Measurements from ENCODE around the gene HARBI1. TPM values are rescaled to one million over a fixed set of nuclear protein-coding genes. Genes with fewer than 3 reads are reported as not detected.

Gene HARBI1
- total RNA-seq, 4 donors from 2014 or later = 1.2 to 6.9 (median 3.3) TPM

DNA sequence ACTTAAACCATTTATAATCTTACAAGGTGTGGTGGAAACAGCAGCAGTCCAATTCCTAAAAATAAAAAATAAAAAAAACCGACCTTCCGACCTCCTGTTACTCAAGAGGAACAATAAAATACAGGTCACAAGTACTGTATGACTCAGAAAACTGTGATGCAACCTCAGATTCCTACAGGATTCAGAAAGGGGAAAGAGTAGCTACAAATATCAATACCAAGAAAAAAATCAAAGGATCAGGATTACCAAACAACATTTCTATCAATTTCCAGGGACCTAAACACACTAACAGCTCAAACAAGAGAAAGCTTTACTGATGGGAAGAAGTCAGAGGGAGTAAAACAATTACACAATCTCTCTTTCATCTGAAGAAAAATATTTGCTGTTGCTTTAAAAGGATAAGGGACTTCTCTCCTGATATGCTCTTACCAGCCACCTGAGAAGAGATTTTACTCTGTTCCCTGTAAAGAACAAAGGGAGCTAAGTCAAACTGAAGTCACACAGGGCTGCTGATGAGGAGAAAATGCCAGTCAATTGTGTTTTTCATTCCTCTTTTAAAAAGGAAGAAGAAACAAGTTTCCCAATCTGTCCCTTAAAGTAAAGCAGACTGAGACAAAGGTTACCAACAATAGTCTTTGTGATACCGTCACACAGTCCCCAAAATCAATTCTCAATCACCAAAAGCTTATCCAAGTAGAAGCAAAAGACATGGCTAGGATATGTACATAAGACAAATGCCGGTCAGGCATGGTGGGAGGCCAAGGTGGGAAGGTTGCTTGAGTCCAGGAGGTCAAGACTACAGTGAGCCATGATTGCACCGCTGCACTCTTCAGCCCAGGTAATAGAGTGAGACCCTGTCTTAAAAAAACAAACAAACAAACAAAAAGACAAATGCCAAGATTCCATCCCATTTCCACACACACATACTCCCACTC is 62.5 kb downstream of the HARBI1 start:
- intact Hi-C loops (cut with DNase I; ENCODE audit: low total_unique reads) (loop anchor here (2.0 to 5.0 kb wide), 2 partner anchors 38 to 62 kb away; partner anchors contain the start of genes AMBRA1, ATG13 and HARBI1), in situ Hi-C loops (cut with MboI; ENCODE audit: low sequenced_read_pairs in 4 of 4) (no loop called here)
- Histone ChIP-seq H3K36me3 (no peaks in the 10 kb centered on the region), H3K4me1 (peaks cover 33 to 36% of the 10 kb centered on the region in 2 donors), H3K4me3 (peak overlapping the region in 1 of 4 donors; percentile 37), H3K27ac (peak overlapping the region; percentile 79 to 90 (median 84)), H3K27me3 (no peaks in the 10 kb centered on the region), H3K9me3 (no peaks in the 10 kb centered on the region)
- ATAC-seq = peak; percentile 97
- TF ChIP-seq, protein P1, sequence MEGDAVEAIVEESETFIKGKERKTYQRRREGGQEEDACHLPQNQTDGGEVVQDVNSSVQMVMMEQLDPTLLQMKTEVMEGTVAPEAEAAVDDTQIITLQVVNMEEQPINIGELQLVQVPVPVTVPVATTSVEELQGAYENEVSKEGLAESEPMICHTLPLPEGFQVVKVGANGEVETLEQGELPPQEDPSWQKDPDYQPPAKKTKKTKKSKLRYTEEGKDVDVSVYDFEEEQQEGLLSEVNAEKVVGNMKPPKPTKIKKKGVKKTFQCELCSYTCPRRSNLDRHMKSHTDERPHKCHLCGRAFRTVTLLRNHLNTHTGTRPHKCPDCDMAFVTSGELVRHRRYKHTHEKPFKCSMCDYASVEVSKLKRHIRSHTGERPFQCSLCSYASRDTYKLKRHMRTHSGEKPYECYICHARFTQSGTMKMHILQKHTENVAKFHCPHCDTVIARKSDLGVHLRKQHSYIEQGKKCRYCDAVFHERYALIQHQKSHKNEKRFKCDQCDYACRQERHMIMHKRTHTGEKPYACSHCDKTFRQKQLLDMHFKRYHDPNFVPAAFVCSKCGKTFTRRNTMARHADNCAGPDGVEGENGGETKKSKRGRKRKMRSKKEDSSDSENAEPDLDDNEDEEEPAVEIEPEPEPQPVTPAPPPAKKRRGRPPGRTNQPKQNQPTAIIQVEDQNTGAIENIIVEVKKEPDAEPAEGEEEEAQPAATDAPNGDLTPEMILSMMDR (IDR thresholded peaks at IDR 0.05 in 4 of 5, conservative IDR thresholded peaks at IDR 0.05 in 1 of 5) = no peak
- no peak for TF ChIP-seq POLR2A (IDR thresholded peaks at IDR 0.05)
- DNase-seq = peak in 1 of 2 donors; percentile 20

DNA sequence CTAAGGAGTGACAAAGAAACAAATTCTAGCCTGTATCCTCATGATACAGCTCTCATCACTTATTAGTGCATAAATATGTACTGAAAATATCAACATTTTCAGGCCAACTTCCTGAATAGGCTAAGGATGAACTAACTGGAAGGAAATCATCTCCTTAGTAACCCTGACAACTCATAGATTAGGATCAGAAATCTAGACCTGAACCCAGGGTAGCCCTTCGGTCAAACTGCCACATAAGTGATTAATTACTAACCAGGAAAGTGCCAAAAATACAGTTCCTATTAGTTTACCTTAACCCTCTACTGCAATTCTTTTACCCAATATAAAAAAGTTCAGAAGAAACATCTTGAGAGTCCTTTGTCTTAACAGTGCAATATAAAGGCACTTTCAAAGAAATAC is 63.2 kb downstream of the HARBI1 start:
- intact Hi-C loops (cut with DNase I; ENCODE audit: low total_unique reads) (loop anchor here (2.0 kb wide), 1 partner anchor 63 kb away; the partner anchor contains the start of genes ATG13 and HARBI1), in situ Hi-C loops (cut with MboI; ENCODE audit: low sequenced_read_pairs in 4 of 4) (no loop called here)
- H3K36me3 ChIP-seq = no peaks in the 10 kb centered on the region
- DNase-seq (no peak), ATAC-seq (peak; percentile 12 to 27)
- TF ChIP-seq, protein P1 (IDR thresholded peaks at IDR 0.05 in 4 of 5, conservative IDR thresholded peaks at IDR 0.05 in 1 of 5) = no peak
- TF ChIP-seq POLR2A (IDR thresholded peaks at IDR 0.05) = no peak
- peak overlapping the region; percentile 79 to 90 (median 84) for H3K27ac ChIP-seq
- H3K27me3 ChIP-seq = no peaks in the 10 kb centered on the region
- no peaks in the 10 kb centered on the region for H3K9me3 ChIP-seq
- peak overlapping the region in 1 of 4 donors; percentile 37 for H3K4me3 ChIP-seq
- H3K4me1 ChIP-seq = peaks cover 33 to 40% of the 10 kb centered on the region in 2 donors

Other genes starting within 250 kb of the HARBI1 start
- gene MDK, start 235.6 kb downstream of the HARBI1 start, total RNA-seq = 1 to 10 TPM in 2 of 4 donors, not detected in 2; 1.6 to 1.9 TPM
- gene CHRM4, start 225.5 kb downstream of the HARBI1 start, total RNA-seq = not detected
- gene AMBRA1, start 23.2 kb downstream of the HARBI1 start, total RNA-seq = 10 to 100 TPM; 17.3 to 24.3 (median 20.7) TPM
- gene ATG13, start 326 bp upstream of the HARBI1 start, total RNA-seq = 10 to 100 TPM; 33.4 to 76.0 (median 67.0) TPM
- gene ARHGAP1, start 83.4 kb upstream of the HARBI1 start, total RNA-seq = 10 to 100 TPM; 11.1 to 34.8 (median 24.6) TPM
- gene ZNF408, start 83.8 kb upstream of the HARBI1 start, total RNA-seq = 10 to 100 TPM; 17.7 to 25.2 (median 19.3) TPM
- 1 to 10 TPM in 2 of 4 donors, not detected in 2; 1.4 to 3.0 TPM for gene F2, start 102.0 kb upstream of the HARBI1 start, total RNA-seq
- gene CKAP5, start 229.1 kb upstream of the HARBI1 start, total RNA-seq = 10 to 100 TPM; 43.6 to 89.6 (median 65.0) TPM